ENCODE measurements around the gene MAST4. TPM values are rescaled to one million over a fixed set of nuclear protein-coding genes. Genes with fewer than 3 reads are reported as not detected.

Gene MAST4
- total and polyA plus RNA-seq, 4 donors = 17.1 to 34.6 (median 21.0) TPM

DNA sequence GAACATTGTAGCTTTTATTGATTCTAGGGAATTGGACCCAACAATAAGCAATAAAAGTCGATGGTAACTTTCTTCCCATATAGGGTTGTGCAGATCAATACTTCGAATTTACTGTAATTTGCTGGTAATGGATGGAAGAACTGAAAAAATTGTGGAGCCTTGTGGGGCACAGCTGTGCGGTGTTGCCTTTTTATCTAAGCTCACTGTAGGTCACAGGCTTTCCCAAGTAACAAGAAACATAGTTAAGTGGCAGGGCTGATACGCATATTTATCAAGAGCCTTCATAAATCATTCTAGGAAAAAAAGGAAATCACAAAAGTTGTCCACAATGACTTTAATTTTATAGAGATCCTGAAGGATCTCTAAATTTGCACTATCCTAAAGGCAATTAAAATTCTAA lies 292.9 kb downstream of the MAST4 start:
- Histone ChIP-seq H3K4me3 (ENCODE audit: low read depth, low read length) (no peak overlapping the region), H3K27ac (ENCODE audit: low read depth, low read length) (no peak overlapping the region), H3K9me3 (ENCODE audit: control insufficient read depth, insufficient read depth, low read length) (no peaks in the 10 kb centered on the region), H3K27me3 (ENCODE audit: control insufficient read depth, insufficient read depth, low read length) (peaks cover 4% of the 10 kb centered on the region), H3K4me1 (ENCODE audit: control insufficient read depth, insufficient read depth, low read length) (no peaks in the 10 kb centered on the region), H3K36me3 (ENCODE audit: control insufficient read depth, insufficient read depth, low read length) (no peaks in the 10 kb centered on the region)
- WGBS (ENCODE audit: insufficient coverage) = 88% methylated on average over 2 of the region's 4 CpGs
- DNase-seq (ENCODE audit: low read depth in 4 of 6, low spot score in 6 of 6) = no peak

DNA sequence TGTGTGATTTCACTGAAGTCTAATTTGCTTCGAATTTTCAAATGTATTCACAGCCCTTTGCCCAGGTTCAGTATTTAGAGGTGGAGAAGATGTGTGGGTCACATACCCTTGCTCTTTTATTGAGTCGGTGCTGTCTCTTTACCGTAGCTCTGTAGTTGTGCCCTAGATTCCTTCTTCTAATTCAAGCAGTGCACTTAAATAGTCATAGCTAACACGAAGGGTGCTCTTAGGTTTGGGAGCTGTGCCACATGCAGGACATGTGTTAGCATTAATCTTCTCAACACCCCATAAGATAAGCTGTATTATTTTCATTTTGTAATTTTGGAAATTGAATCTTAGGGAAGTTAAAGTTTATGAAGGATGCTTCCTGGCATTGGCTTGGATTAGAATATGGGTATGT lies 293.3 kb downstream of the MAST4 start:
- Histone ChIP-seq H3K9me3 (ENCODE audit: control insufficient read depth, insufficient read depth, low read length) (no peaks in the 10 kb centered on the region), H3K4me3 (ENCODE audit: low read depth, low read length) (no peak overlapping the region), H3K27ac (ENCODE audit: low read depth, low read length) (no peak overlapping the region), H3K36me3 (ENCODE audit: control insufficient read depth, insufficient read depth, low read length) (no peaks in the 10 kb centered on the region), H3K27me3 (ENCODE audit: control insufficient read depth, insufficient read depth, low read length) (peaks cover 3% of the 10 kb centered on the region), H3K4me1 (ENCODE audit: control insufficient read depth, insufficient read depth, low read length) (no peaks in the 10 kb centered on the region)
- WGBS (ENCODE audit: insufficient coverage) = no CpG with 5 or more reads among the region's 4 CpGs
- DNase-seq (ENCODE audit: low read depth in 4 of 6, low spot score in 6 of 6) = no peak

DNA sequence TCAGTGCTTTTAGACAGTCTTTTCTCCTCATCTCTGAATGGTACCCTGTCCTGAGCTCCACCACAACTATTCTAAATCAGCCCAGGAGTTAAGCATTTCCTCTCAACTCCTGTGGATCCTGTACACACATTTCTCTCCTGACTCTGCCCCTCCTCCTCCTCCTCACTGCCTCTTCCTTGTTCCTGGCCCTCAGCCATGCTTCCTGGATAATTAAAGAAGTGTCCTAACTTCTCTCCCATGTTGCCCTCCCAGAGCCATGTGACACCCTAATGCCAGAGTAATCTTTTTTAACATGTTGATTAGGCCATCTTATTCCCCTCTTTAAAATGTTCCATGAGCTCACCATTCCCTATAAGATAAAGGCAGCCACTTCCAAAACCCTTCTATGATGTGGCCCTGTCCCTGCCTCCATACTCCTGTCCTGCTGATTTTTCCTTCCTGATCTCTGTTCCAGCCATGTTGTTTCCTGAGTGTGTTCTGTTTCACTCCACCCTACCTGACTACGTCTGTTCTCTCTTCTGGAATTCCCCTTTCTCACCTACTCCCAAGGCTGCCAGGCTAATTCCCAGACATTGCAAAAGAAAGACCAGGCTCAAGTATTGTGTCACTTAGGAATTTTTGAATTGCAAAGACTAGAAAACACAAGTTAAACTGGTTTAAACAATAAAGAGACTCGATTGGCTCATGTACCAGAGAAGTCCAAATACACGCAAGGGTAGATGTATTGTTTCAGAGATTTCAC lies 295.2 kb downstream of the MAST4 start:
- H3K27me3 ChIP-seq (ENCODE audit: control insufficient read depth, insufficient read depth, low read length) = no peaks in the 10 kb centered on the region
- no peak overlapping the region for H3K4me3 ChIP-seq (ENCODE audit: low read depth, low read length)
- H3K9me3 ChIP-seq (ENCODE audit: control insufficient read depth, insufficient read depth, low read length) = no peaks in the 10 kb centered on the region
- H3K27ac ChIP-seq (ENCODE audit: low read depth, low read length) = no peak overlapping the region
- no peak for DNase-seq (ENCODE audit: low read depth in 4 of 6, low spot score in 6 of 6)
- no peaks in the 10 kb centered on the region for H3K4me1 ChIP-seq (ENCODE audit: control insufficient read depth, insufficient read depth, low read length)
- WGBS (ENCODE audit: insufficient coverage) = 100% methylated on average over 2 of the region's 3 CpGs
- H3K36me3 ChIP-seq (ENCODE audit: control insufficient read depth, insufficient read depth, low read length) = no peaks in the 10 kb centered on the region

DNA sequence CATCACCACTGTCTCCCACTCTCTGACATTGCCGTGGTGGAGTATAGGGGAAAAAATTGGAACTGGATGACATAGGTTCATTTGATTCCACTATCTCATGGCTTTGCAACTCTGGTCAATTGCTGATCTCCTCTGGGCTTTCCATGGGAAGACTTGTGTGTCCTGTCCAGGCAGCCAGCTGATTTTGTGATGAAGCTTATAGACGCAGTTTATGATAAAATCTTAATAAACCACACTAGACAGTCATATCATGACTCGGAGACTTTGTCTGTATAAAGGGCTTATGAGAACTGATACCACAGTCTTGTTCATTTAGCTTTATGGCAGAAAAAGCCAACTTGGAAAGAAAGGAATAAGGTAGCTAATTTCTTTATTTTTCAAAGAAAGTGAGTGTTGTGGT lies 296.5 kb downstream of the MAST4 start:
- Histone ChIP-seq H3K27ac (ENCODE audit: low read depth, low read length) (no peak overlapping the region), H3K9me3 (ENCODE audit: control insufficient read depth, insufficient read depth, low read length) (no peaks in the 10 kb centered on the region), H3K27me3 (ENCODE audit: control insufficient read depth, insufficient read depth, low read length) (no peaks in the 10 kb centered on the region), H3K36me3 (ENCODE audit: control insufficient read depth, insufficient read depth, low read length) (no peaks in the 10 kb centered on the region), H3K4me3 (ENCODE audit: low read depth, low read length) (no peak overlapping the region), H3K4me1 (ENCODE audit: control insufficient read depth, insufficient read depth, low read length) (no peaks in the 10 kb centered on the region)
- WGBS (ENCODE audit: insufficient coverage) = no CpG with 5 or more reads among the region's 3 CpGs
- no peak for DNase-seq (ENCODE audit: low read depth in 4 of 6, low spot score in 6 of 6)

DNA sequence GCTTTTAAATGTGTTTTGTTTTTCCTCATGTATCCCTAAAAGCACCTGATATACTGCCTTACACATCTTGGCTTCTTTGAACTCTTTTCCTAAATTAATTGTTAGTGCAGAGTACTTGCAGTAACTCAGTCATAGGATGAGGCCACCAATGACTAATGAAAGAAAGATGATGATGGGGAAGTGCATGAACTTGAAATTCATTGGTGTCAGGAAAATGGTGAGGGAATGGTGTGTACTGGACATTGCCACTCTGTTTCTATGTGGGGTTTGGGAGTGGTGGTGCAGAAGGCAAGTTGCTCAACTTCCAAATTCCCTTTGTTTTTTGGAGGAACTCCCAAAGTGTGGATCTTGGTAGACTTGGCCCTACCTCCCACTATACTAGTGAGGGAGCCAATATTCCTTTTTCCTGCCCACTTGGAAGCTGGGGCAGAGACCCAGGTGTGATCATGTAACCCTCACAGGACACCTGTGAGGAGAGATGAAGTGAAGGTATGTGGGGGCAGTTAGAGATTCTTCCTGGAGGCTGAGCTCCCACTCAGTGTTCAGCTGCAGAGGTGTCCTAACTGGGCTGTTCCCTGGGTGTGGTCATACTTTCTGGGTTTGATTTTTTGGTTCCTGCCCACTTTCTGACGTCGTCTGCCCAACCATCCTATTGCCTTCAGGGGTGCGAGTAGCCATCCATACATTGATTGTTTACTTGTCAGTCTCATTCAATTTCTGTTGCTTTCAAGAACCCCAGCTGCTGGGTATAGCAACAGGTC lies 298.5 kb downstream of the MAST4 start:
- DNase-seq (ENCODE audit: low read depth in 4 of 6, low spot score in 6 of 6) = no peak
- Histone ChIP-seq H3K9me3 (ENCODE audit: control insufficient read depth, insufficient read depth, low read length) (no peaks in the 10 kb centered on the region), H3K27ac (ENCODE audit: low read depth, low read length) (no peak overlapping the region), H3K4me3 (ENCODE audit: low read depth, low read length) (no peak overlapping the region), H3K27me3 (ENCODE audit: control insufficient read depth, insufficient read depth, low read length) (no peaks in the 10 kb centered on the region), H3K36me3 (ENCODE audit: control insufficient read depth, insufficient read depth, low read length) (no peaks in the 10 kb centered on the region), H3K4me1 (ENCODE audit: control insufficient read depth, insufficient read depth, low read length) (no peaks in the 10 kb centered on the region)
- WGBS (ENCODE audit: insufficient coverage) = no CpG with 5 or more reads among the region's 3 CpGs

DNA sequence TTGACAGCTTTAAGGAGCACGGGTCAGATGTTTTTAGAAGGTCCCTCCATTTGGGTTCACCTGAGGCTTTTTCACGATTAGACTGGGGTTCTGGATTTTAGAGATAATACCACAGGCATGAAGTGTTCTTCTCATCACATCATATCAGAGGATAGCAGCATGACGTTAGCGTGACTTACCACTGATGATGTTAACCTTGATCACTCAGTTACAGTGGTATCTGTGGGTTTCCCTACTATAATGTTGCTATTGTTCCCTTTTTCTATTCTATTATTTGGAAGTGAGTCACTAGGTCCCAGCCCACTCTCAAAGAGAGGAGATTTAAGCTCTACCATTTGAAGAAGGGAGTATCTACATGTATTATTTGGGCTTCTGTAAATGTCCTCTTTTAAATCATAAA lies 300.0 kb downstream of the MAST4 start:
- no CpG with 5 or more reads among the region's 4 CpGs for WGBS (ENCODE audit: insufficient coverage)
- Histone ChIP-seq H3K4me1 (ENCODE audit: control insufficient read depth, insufficient read depth, low read length) (no peaks in the 10 kb centered on the region), H3K27ac (ENCODE audit: low read depth, low read length) (no peak overlapping the region), H3K4me3 (ENCODE audit: low read depth, low read length) (no peak overlapping the region), H3K36me3 (ENCODE audit: control insufficient read depth, insufficient read depth, low read length) (no peaks in the 10 kb centered on the region), H3K9me3 (ENCODE audit: control insufficient read depth, insufficient read depth, low read length) (no peaks in the 10 kb centered on the region), H3K27me3 (ENCODE audit: control insufficient read depth, insufficient read depth, low read length) (no peaks in the 10 kb centered on the region)
- no peak for DNase-seq (ENCODE audit: low read depth in 4 of 6, low spot score in 6 of 6)

DNA sequence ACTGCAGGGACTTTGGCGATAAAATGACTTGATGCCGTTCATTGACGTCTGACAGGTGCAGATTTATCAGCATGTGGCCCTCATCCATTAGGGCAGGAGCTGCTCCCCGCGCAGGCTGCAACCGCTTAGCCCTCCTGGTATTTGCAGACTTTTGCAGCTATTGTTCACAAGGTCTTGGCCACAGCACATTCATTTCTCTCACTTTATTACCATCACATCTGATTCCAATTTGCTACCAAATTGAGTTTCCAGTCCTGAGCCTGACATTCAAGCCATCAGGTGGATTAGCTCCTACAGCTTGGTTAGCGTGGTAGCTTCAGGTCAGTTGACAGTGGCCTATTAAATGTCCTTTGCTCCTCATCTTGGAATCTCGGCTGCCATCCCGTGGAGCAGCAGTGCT lies 301.2 kb downstream of the MAST4 start:
- 77% methylated on average over 9 of the region's 9 CpGs for WGBS (ENCODE audit: insufficient coverage)
- Histone ChIP-seq H3K27ac (ENCODE audit: low read depth, low read length) (no peak overlapping the region), H3K4me3 (ENCODE audit: low read depth, low read length) (no peak overlapping the region), H3K9me3 (ENCODE audit: control insufficient read depth, insufficient read depth, low read length) (no peaks in the 10 kb centered on the region), H3K27me3 (ENCODE audit: control insufficient read depth, insufficient read depth, low read length) (no peaks in the 10 kb centered on the region), H3K4me1 (ENCODE audit: control insufficient read depth, insufficient read depth, low read length) (no peaks in the 10 kb centered on the region), H3K36me3 (ENCODE audit: control insufficient read depth, insufficient read depth, low read length) (no peaks in the 10 kb centered on the region)
- DNase-seq (ENCODE audit: low read depth in 4 of 6, low spot score in 6 of 6) = no peak

DNA sequence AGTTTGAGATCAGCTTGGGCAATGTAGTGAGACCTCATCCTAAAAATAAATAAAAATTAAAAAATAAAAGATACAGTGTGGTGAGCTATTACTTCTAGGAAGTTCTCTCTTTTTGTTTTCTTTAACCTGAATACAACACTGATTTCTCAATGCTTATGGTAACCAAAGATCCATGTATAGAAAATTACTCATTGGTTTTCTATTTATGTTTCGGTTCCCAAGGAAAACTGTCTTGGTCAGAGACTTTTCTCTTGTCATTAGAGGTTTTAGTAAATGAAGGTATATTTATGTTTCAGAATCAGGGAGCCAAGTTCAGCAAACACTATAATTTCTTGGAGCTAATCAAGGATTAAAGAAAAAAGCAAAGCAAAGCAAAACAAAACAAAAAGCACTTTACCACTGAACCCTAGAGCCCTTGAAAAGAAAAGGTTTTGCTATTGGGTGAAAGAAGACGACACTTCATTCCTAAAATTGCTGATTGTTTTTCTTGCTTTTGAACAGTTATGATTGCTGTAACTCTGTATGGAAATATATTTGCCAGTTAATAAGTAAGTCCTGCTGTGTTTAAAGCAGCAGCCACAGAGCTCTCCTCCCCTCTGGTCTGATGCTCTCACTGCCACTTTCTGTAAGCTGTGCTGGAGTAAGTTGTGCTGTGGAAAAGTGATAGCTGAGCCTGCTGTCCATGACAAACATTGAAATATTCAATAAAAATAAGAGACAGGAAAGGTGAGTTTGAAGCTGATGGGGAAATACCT lies 302.2 kb downstream of the MAST4 start:
- no peak for DNase-seq (ENCODE audit: low read depth in 4 of 6, low spot score in 6 of 6)
- Histone ChIP-seq H3K4me1 (ENCODE audit: control insufficient read depth, insufficient read depth, low read length) (no peaks in the 10 kb centered on the region), H3K4me3 (ENCODE audit: low read depth, low read length) (no peak overlapping the region), H3K27ac (ENCODE audit: low read depth, low read length) (no peak overlapping the region), H3K9me3 (ENCODE audit: control insufficient read depth, insufficient read depth, low read length) (no peaks in the 10 kb centered on the region), H3K36me3 (ENCODE audit: control insufficient read depth, insufficient read depth, low read length) (no peaks in the 10 kb centered on the region), H3K27me3 (ENCODE audit: control insufficient read depth, insufficient read depth, low read length) (no peaks in the 10 kb centered on the region)
- no CpG with 5 or more reads among the region's 2 CpGs for WGBS (ENCODE audit: insufficient coverage)

DNA sequence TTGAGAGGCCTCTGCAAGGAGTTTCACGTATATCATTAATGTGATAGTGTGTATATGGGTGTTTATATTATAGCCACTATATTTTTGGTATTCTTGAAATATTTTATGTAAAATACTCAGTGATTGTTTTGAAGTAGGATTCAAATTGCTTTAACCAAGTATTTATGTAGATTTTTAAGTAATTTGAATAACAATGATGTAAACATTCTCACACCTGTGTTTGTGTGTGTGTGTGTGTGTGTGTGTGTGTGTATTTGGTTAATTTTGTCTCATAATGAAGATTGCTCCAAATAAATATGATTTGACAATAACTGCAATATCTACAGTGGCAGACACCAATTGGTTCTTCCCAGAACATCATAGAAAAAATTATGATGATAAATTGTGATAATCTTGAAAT lies 307.0 kb downstream of the MAST4 start:
- Histone ChIP-seq H3K27ac (ENCODE audit: low read depth, low read length) (no peak overlapping the region), H3K4me3 (ENCODE audit: low read depth, low read length) (no peak overlapping the region), H3K4me1 (ENCODE audit: control insufficient read depth, insufficient read depth, low read length) (no peaks in the 10 kb centered on the region), H3K9me3 (ENCODE audit: control insufficient read depth, insufficient read depth, low read length) (no peaks in the 10 kb centered on the region), H3K36me3 (ENCODE audit: control insufficient read depth, insufficient read depth, low read length) (no peaks in the 10 kb centered on the region), H3K27me3 (ENCODE audit: control insufficient read depth, insufficient read depth, low read length) (no peaks in the 10 kb centered on the region)
- WGBS (ENCODE audit: insufficient coverage) = no CpG with 5 or more reads among the region's 1 CpG
- DNase-seq (ENCODE audit: low read depth in 4 of 6, low spot score in 6 of 6) = no peak
